GM04503 (cell line): ENCODE measurements around the gene TEPSIN.

Experiments
- DNase-seq: peaks from one replicate; pipeline ENCODE4 v3.0.0-alpha.2; 2012; ENCODE audit warnings: low read depth

Gene TEPSIN

GRCh38 chr17:81197831-81198490, 40.9 kb downstream of the TEPSIN start:
- no peak for DNase-seq

GRCh38 chr17:81197409-81197795, 41.5 kb downstream of the TEPSIN start:
- DNase-seq = no peak

GRCh38 chr17:81196505-81197408, 42.1 kb downstream of the TEPSIN start:
- DNase-seq = no peak

GRCh38 chr17:81195941-81196495, 42.8 kb downstream of the TEPSIN start:
- DNase-seq = no peak

GRCh38 chr17:81194941-81195901, 43.6 kb downstream of the TEPSIN start:
- DNase-seq = no peak

- DNase-seq = no peak
Measured at GRCh38 chr17:81194225-81194760, 44.6 kb downstream of the TEPSIN start.

GRCh38 chr17:81193470-81194224, 45.2 kb downstream of the TEPSIN start:
- no peak for DNase-seq

- no peak for DNase-seq
Measured at GRCh38 chr17:81193051-81193410, 45.8 kb downstream of the TEPSIN start.

- DNase-seq = no peak
Measured at GRCh38 chr17:81192386-81193050, 46.3 kb downstream of the TEPSIN start.

- no peak for DNase-seq
Measured at GRCh38 chr17:81191646-81192045, 47.2 kb downstream of the TEPSIN start.

GRCh38 chr17:81191116-81191515, 47.7 kb downstream of the TEPSIN start:
- DNase-seq = no peak

- no peak for DNase-seq
Measured at GRCh38 chr17:81190591-81190990, 48.3 kb downstream of the TEPSIN start.

GRCh38 chr17:81189670-81190530, 49.0 kb downstream of the TEPSIN start:
- no peak for DNase-seq

GRCh38 chr17:81189016-81189415, 49.8 kb downstream of the TEPSIN start:
- DNase-seq = no peak

GRCh38 chr17:81188491-81188840, 50.4 kb downstream of the TEPSIN start:
- no peak for DNase-seq

GRCh38 chr17:81187586-81188490, 51.0 kb downstream of the TEPSIN start:
- DNase-seq = no peak

- no peak for DNase-seq
Measured at GRCh38 chr17:81187120-81187519, 51.7 kb downstream of the TEPSIN start.

- no peak for DNase-seq
Measured at GRCh38 chr17:81186203-81186602, 52.7 kb downstream of the TEPSIN start.
